Activated T-helper 1 cell treated with Interleukin-2 at 50 U/mL for 16 hours (primary cell): ENCODE data around the gene BEST1.
A peak's percentile ranks its signal among the peaks of the same experiment; 100 is the strongest.
"Not testable (repeated sequence)": the region's sequence is repeated elsewhere in the genome, so short reads cannot be mapped to it uniquely, and the experiment has no call there.

ENCODE experiments used
- DNase-seq: peaks from one replicate; pipeline ENCODE4 v3.0.0-alpha.2; 2020; ENCODE audit warnings: low read depth

The BEST1 gene

DNA sequence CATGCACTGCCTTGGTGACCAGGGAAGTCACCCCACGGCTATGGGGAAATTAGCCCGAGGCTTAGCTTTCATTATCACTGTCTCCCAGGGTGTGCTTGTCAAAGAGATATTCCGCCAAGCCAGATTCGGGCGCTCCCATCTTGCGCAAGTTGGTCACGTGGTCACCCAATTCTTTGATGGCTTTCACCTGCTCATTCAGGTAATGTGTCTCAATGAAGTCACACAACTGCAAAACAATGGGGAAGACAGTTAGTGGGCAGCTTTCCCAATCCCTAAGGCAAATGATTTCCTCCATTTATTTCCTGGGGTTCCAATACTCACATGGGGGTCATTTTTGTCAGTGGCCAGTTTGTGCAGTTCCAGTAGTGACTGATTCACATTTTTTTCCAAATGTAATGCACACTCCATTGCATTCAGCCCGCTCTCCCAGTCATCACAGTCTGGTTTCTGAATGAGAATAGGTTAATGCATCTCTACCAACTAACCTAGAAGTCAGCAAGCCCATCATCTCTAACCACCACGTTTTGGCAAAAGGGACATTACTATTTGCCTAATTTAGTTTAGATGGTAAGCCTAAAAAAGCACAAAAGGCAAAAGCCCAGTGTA, 14.6 kb downstream of the BEST1 start:
- DNase-seq = not testable (repeated sequence)

DNA sequence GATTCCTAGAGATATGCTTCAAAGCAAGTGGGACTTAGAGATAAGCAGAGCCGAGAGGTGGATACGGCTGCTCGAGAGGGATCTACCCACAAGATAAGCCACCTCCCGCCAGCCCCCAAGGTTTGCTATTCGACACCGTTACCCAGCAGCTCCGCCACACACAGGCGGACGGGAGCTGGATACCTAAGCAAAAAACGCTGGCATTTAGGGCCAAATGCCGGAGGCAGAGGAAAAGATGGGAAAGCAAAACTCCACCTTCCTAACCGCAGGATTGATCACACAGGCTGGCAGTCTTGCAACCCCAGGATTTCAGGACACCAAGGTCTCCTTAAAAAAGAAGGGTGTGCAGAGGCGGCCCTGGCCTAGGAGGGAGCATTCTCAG, 16.6 kb downstream of the BEST1 start:
- no peak for DNase-seq

DNA sequence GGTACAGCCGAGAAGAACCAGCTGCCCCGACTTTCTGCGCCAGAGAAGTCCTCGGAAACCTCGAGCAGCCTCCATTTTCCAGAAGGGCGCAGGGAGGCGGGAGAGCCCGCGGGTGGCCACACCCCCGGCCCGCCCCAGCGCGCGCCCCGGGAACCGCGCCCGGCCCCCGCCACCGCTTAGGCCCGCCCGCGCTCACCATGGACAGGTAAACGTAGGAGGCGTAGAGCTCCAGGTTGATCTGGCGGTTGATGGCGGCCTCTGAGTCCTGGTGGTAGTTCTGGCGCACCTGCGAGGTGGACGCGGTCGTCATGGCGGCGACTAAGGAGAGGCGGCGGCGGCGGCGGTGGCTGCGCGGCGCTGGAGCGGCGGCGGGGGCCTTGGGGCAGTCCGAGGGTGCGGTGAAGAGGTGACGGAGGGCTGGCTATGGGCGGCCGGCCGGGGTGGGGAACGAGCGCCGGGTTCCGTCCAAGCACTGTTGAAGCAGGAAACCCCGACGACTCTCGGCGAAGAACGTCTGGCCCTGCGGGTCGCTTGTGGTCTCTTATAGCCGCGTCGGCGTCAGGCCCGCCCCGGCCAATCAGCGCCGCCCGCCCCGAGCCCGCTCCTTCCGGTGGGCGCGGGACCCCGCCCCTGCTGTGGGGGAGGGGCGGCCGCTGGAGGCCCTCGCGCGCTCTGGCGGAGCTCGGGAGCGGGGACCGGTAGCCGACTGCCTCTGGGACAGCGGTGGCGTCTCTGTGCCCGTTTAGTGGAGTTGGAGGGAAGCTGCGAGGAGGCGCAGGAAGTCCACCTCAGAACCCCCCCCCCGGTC, 17.2 kb downstream of the BEST1 start, which contains the start of gene FTH1:
FTH1 (minus strand) TSS at position 519 of the 808 bp plus-strand sequence; CDS start at position 310, 209 bp downstream.
- peak; percentile 86 for DNase-seq

DNA sequence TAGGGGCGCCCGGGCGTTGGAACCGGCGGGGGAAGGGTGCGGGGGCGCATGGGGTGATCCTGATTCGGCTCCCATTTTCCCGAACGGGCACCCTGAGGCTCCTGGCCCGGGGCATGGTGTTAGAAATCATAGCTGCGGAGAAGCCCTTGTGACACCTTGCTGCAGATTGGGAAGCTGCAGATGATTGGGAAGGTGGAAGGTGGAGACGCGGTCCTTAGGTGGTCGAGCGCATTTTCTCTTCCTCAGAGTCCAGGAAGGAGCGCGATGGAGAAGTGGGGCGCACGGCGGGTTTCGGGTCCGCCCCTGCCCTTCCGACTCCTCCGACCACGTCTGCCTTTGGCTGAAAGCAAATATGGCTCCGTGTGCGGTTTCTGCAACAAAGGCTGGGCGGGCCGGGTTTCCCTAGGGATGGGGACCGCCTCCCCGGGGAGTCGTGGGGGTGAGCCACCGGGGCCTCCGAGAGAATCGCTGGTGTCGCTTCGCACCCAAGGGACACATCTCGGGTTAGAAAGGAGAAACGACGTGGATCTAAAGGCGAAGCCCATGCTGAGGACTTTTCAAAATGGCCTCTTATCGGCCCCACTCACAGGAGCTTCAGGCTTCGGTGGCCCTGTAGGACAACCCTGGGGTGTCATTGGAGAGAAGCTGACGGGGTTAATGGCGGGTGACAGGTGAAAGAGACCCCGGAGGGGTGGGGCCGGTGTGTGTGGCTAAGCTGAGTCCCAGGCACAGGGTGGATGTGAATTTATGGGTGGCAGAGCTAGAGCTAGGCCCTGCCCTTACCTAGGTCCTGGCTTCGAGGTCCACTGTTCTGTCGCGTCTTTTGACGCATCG, 18.0 kb downstream of the BEST1 start:
- DNase-seq = peak; percentile 18

DNA sequence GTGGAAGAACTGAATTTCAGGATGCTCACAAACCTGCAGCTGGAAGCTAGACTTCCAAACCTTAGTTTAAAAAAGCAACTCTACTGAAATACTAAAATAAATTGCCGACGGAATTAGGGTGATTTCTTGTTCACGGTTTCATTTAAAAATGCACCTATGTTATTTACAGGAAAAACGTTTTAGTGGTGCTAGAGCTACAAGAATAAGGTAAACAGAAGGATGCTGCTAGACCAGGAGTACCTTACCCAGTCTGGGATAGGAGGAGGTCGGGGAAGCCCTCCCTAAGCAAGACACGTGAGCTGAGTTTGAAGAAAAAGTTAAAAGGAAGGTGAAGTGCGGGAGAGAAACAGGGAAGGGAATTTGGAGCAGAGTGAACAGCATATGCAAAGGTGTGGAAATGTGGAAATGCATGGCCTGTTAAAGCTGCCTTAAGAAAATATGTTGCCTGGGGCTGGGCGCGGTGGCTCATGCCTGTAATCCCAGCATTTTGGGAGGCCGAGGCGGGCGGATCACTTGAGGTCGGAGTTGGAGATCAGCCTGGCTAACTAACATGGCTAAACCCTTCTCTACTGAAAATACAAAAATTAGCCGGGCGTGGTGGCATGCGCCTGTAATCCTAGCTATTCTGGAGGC, 18.7 kb downstream of the BEST1 start:
- no peak for DNase-seq

DNA sequence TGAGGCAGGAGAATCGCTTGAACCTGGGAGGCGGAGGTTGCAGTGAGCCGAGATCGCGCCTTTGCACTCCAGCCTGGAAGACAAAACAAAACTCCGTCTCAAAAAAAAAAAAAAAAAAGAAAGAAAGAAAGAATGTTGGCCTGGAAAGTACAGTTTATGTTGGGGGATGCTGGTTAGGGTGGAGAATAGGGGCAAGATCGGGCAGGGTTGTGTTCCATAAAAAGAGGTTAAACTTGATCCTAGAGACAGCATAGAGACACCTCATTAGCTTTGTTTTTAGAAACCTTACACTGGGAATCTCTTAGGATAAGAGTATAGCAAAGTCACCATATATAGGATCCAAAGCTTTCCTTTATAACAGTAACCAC, 19.2 kb downstream of the BEST1 start:
- no peak for DNase-seq

DNA sequence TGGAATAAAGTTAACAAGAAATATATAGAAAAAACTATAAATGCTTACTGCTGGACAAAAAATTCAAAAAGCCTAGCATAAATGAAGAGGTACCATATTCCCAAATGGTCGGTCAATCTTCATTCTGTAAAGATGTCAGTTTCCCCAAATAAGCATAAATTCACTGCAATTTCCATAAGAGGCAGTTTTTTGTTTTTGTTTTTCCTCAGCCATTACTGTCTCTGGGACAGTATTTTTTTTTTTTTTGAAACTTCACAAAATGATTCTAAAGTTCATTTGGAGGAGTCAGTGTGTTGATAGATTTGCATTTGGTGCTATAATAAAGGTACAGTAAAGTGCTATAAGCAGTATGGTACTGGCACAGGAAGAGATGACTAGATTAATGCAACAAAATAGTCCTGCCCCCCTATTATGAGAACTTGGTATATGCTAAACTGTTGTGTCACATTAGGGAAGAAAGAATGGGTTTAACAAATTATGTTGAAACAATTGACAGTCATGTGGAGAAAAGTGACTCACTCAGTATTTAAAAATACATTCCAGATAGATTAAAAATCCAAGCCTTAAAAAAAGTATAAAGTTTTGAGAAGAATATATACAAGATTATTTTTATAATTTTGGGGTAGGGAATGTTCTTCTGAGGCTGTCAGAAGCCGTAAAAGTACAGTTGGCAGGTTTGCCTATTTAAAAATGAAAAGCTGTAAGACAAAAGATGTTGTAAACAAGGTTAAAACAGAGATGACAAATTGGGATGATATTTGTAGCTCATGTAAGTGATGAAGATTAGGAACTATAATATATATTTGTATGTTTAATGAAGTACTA, 19.9 kb downstream of the BEST1 start:
- no peak for DNase-seq

DNA sequence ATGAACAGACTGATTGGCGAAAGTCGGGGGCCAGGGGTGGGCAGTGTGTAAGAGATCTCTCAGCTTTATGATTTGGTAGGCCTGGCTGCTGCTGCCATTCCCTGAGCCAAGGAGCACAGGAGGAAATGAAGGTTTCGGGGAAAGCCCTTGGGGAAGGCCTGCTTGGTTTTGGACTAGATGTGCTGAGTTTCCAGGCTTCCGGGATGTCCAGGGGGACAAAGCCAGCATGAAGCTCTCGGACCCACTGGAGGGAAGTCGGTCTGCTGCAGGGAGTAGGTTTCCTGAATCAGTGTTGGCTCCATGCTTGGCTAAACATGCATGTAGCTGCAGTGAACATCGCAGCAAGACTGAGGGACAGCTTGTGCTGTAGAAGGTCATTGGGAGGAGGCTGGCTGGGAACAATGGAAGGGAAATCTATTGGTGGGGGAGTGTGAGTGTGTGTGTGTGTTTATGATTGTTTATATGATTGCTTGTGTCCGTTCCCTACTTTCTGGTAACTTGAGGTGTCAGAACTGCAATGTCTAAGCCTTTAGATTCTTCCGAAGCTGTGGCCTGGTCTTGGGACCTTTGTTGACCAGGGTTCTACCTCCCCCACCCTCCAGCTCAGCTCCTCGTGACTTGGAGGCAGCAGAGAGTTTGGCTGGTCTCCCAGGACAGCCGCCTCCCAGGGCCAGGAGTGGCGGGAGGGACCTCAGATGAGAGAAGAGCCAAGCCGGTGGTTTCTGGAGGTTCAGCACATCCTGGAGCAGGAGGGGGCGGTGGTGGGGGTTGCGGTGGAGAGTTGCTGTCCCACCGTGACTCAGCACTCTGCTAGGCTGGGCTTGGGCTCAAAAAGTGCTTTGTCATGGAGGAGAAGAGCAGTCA, 21.3 kb downstream of the BEST1 start:
- DNase-seq = no peak

DNA sequence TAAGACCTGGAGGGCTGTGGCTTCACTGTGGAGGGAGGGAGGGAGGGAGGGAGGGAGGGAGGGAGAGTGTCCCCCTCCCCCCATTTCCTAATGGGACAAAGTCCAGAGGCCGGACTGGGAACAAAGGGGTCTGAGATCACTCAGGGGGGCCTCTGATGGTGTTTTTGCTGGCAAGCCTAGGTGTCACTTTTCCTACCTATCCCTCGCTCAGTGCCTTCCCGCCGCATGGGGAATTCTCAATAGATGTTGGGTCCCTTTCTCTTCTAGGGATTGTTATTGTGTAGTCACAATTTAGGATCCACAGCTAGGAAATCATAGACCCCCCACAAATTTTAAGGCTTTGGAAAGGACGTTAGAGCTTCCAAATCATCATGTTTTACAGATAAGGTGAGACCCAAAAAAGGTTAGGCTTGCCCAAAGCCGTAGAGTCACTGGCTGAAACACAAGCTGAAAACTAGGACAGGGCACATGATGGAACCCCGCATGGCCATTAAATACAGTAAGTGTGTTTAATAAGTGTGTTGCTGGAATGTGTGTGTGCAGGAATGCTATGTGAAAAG, 22.0 kb downstream of the BEST1 start:
- DNase-seq = no peak

DNA sequence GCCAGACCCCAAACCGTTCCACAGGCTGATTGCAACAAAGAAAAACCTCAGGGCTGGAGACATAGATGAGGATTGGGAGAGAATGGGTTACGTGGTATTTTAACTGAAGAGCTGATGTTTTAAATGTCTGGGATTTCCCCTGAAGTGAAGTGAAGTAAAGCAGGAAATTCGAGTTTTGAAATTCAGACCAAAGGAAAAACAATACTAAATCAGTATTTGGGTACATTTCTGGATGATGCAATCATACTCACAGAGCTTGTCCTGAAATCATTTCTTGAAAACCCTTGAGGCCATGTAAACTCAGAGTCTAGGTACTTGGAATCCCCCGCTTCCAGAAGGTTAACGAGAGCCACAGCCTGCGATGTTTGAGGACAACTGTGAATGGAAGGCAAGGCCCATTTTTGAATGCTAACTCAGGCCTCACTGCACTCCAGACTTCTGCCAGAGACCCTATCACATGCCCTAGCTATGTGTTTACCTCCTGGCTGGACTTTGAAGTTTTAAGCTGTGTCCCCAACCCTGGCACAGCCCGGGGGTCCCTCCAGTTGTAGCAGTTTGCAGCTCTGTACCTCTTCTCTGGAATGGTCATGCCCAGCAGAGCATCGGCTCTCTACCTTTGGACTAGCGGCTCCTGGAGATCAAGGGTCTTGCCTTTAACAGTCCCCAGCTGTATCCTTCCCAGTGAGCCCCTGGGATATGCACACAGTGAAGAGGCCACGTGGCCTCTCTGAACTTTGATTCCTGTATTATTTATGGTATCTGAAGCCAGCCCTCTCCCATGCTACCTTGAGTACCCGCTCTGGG, 22.7 kb downstream of the BEST1 start:
- no peak for DNase-seq

DNA sequence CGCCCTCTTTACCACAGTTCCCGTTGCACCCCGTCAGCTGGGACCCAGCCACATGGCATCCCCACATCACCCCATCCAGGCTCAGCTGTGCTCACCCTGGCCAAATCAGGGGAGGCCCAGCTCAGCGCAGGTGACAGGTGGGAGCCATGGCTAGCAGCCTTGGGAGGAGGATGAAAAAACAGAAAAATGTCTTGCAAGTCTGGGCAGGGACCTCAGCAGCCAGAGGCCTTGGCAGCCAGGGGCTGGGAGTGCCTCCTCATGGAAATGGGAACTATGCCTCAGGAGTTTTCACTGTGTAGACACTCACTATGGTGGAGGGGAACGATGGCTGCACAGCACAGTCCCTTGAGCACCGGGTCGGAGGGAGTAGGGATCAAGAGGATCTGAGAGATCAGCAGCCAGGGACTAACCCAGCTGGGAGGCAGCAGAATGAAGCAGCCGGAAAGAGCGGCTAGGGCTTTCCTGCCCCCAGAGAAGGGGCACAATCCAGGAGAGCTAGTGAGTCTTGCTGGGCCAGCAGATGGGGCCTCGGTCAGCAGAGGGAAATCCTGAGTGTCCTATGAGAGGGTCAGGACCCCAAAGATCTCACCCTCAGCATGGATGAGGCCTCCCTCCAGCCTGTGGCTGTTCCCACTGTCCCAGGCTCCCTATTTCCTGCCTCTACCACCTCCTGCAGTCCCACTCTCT, 23.5 kb downstream of the BEST1 start:
- no peak for DNase-seq

DNA sequence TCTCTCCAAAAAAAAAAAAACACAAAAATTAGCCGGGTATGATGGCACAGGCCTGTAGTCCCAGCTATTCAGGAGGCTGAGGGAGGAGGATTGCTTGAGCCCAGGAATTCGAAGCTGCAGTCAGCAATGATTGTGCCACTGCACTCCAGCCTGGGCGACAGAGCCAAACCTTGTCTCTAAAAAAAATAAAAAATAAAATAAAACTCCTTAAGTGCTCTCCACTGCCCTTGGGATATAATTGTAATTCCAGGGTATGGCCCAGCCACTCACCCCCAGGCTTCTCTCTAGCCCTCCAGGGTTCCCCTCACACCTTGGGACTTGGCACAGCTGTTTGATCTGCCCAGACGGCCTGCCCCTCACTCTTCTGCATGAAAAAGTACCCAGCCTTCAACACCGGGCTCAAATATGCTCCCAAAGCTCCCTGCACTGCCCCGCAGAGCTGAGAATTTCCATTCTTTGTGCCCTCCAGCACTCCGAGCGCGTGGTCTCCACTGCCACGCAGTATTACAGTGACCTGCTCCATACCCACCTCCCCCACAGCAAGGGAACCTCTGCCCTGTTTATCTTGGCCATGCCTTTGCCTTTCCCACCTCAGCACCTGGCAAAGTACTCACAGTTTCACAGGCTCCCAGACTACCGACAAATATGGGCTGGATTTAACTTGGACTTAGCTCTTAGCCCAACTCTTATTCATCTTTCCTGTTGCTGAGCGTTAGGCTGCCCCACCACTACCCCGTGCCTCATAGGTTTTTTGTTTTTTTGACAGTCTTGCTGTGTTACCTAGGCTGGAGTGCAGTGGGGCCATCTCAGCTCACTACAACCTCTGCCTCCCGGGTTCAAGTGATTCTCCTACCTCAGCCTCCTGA, 24.8 kb downstream of the BEST1 start:
- DNase-seq = no peak

DNA sequence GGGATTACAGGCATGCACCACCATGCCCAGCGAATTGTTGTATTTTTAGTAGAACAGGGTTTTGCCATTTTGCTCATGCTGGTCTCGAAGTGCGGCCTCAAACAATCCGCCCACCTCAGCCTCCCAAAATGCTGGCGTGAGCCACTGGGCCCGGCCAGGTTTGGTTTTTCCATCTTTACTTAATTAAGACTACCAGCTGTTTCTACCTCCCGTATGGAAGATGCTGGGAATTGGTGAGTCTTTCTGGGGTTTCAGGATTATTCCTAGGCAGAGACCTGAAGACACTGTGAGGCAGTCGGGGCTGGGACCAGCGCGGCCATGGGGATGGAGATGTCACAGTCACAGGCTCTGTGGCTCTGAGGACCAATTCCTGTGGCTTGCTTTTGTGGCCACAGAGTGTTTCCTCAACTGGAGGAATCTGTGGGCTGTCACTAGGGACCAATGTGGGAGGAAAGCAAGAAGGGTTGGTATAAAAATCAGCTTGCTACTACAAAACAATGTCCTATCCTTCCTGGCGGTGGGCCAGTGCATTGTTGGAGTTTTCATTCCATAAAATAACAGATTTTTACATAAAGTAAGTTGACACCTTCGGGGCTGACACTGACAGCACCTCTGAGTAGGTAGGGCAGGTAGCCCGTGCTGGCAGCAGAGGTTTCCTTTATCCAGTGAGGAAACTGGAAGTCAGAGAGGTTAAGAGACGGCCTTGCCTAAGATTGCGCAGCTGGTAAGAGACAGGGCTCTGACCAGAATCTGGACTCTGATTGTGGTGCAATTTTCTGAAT, 25.7 kb downstream of the BEST1 start:
- no peak for DNase-seq

DNA sequence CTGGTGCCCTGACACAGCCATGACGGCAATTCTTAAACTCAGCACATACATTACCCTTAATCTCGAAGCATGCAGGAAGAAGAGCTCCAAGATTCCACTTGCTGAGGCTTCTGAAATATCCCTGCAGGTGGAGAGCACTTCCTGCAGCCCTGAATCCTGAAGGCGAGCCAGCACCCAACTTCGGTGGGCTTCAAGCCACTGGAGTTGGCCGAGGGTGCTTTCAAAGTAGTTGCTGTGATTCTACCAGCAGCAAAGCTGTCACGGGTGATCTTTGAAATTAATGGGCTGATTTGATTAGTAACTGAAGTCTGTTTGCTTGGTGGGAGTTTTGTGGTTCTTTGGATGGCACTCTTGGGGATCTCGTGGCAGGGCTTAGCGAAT, 26.3 kb downstream of the BEST1 start:
- DNase-seq = no peak

DNA sequence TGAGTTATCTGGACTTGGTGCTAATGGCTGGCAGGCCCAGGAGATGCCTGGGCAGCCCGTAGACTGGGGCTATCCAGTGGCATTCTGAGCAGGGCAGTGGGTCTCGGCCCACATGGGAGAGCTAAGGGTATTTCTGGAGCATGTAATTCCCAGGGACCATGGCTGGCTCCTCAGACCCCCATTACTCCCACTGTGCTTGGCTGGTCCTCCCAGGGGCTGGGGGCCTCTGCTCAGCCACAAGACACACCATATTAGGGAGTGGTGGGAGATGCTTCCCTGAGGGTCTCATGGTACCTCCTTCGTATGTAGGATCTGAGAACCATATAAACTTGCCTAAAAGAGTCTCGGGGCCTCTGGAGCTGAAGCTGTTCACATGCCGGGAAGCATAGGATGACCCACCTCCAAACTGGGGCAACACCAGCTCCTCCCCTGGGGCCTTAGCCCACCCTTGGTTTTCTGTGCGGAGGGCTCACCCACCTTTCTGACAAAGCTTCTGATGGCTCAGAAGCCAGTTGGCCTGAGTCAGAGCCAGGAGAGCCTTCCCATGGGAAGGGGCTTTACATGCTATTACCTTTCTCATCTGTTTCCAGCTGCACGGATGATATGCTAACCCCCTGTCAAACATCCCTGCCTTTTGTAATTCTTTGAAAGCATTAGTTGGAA, 26.8 kb downstream of the BEST1 start:
- DNase-seq = no peak
